H9 (cell line): Measurements from ENCODE around the gene PDE1C. TPM values are rescaled to one million over a fixed set of nuclear protein-coding genes. Genes with fewer than 3 reads are reported as not detected.

Experiments
- DNase-seq: peaks from one replicate; pipeline ENCODE4 v3.0.0-alpha.2; 2017
- H2AFZ ChIP-seq: one replicate; pipeline ENCODE4 v1.6.1; 2013; ENCODE audit warnings: mild to moderate bottlenecking, low read length, control low read depth, moderate library complexity
- H2AK5ac ChIP-seq: 2 replicates; pipeline ENCODE4 v1.6.1; 2013; ENCODE audit warnings: low read length, control low read depth, mixed read lengths; ENCODE audit not compliant: insufficient read length
- H2BK120ac ChIP-seq: one replicate; pipeline ENCODE4 v1.6.1; 2013; ENCODE audit warnings: low read depth, mild to moderate bottlenecking, low read length, control low read depth, inconsistent platforms; ENCODE audit not compliant: poor library complexity, severe bottlenecking
- H2BK12ac ChIP-seq: 2 replicates; pipeline ENCODE4 v1.6.1; 2013; ENCODE audit warnings: low read length, control low read depth, mixed read lengths, low read depth; ENCODE audit not compliant: insufficient read length
- H2BK15ac ChIP-seq: 2 replicates; pipeline ENCODE4 v1.6.1; 2013; ENCODE audit warnings: low read depth, low read length, control low read depth
- H2BK20ac ChIP-seq: one replicate; pipeline ENCODE4 v1.6.1; 2013; ENCODE audit warnings: low read depth, mild to moderate bottlenecking, low read length, control low read depth, inconsistent platforms; ENCODE audit not compliant: poor library complexity, severe bottlenecking
- H2BK5ac ChIP-seq: 2 replicates; pipeline ENCODE4 v1.6.1; 2013; ENCODE audit warnings: low read length, control low read depth, mixed read lengths; ENCODE audit not compliant: insufficient read length
- H3K14ac ChIP-seq: 2 replicates; pipeline ENCODE4 v1.6.1; 2013; ENCODE audit warnings: low read length, control low read depth; ENCODE audit not compliant: insufficient read depth
- H3K18ac ChIP-seq: 2 replicates; pipeline ENCODE4 v1.6.1; 2013; ENCODE audit warnings: low read depth, mild to moderate bottlenecking, mixed read lengths, low read length, control low read depth; ENCODE audit not compliant: insufficient read length
- H3K23ac ChIP-seq: 2 replicates; pipeline ENCODE4 v1.6.1; 2013; ENCODE audit warnings: low read length, control low read depth, mixed read lengths, low read depth; ENCODE audit not compliant: insufficient read length
- H3K23me2 ChIP-seq: 2 replicates; pipeline ENCODE4 v1.6.1; 2013; ENCODE audit warnings: low read depth, mild to moderate bottlenecking, mixed read lengths, low read length, control low read depth; ENCODE audit not compliant: insufficient read length, poor library complexity, severe bottlenecking
- H3K27ac ChIP-seq: 2 replicates; pipeline ENCODE4 v1.5.1; 2013; ENCODE audit warnings: low read length, control low read depth, mixed read lengths, low read depth; ENCODE audit not compliant: insufficient read length
- H3K27me3 ChIP-seq: 2 replicates; pipeline ENCODE4 v1.6.1; 2013; ENCODE audit warnings: low read length, control low read depth, inconsistent platforms; ENCODE audit not compliant: insufficient read depth
- H3K4ac ChIP-seq: 2 replicates; pipeline ENCODE4 v1.6.1; 2013; ENCODE audit warnings: low read depth, mild to moderate bottlenecking, control low read depth, inconsistent platforms, low read length, moderate library complexity
- H3K4me1 ChIP-seq: 2 replicates; pipeline ENCODE4 v1.6.1; 2013; ENCODE audit warnings: low read length, control low read depth, inconsistent platforms; ENCODE audit not compliant: insufficient read depth
- H3K4me2 ChIP-seq: 2 replicates; pipeline ENCODE4 v1.6.1; 2013; ENCODE audit warnings: low read length, control low read depth, mixed read lengths; ENCODE audit not compliant: insufficient read length, insufficient read depth
- H3K56ac ChIP-seq: 2 replicates; pipeline ENCODE4 v1.6.1; 2013; ENCODE audit warnings: low read depth, mild to moderate bottlenecking, mixed read lengths, low read length, control low read depth; ENCODE audit not compliant: insufficient read length
- H3K79me1 ChIP-seq: 2 replicates; pipeline ENCODE4 v1.6.1; 2013; ENCODE audit warnings: low read depth, mild to moderate bottlenecking, moderate library complexity, low read length, control low read depth, inconsistent platforms; ENCODE audit not compliant: insufficient read depth, poor library complexity, severe bottlenecking
- H3K79me2 ChIP-seq: 2 replicates; pipeline ENCODE4 v1.6.1; 2013; ENCODE audit warnings: low read length, control low read depth, inconsistent platforms; ENCODE audit not compliant: insufficient read depth
- H3K9ac ChIP-seq: 2 replicates; pipeline ENCODE4 v1.6.1; 2013; ENCODE audit warnings: low read length, control low read depth, mixed read lengths; ENCODE audit not compliant: insufficient read length; ENCODE audit errors: extremely low read depth
- H3K9me3 ChIP-seq: one replicate; pipeline ENCODE4 v1.6.1; 2013; ENCODE audit warnings: low read depth, low read length, inconsistent platforms; ENCODE audit not compliant: control insufficient read depth
- H3T11ph ChIP-seq: one replicate; pipeline ENCODE4 v1.6.1; 2013; ENCODE audit warnings: mild to moderate bottlenecking, low read length, control low read depth, inconsistent platforms
- H4K20me1 ChIP-seq: one replicate; pipeline ENCODE4 v1.6.1; 2013; ENCODE audit not compliant: control insufficient read depth, insufficient read length, insufficient read depth
- H4K5ac ChIP-seq: 2 replicates; pipeline ENCODE4 v1.6.1; 2013; ENCODE audit warnings: low read depth, mild to moderate bottlenecking, mixed read lengths, low read length, control low read depth; ENCODE audit not compliant: insufficient read length
- H4K8ac ChIP-seq: replicated peaks from 2 replicates; pipeline ENCODE4 v1.6.1; 2013; ENCODE audit warnings: low read length, control low read depth, mixed read lengths, low read depth; ENCODE audit not compliant: insufficient read length
- H4K91ac ChIP-seq: 2 replicates; pipeline ENCODE4 v1.6.1; 2013; ENCODE audit warnings: low read depth, mild to moderate bottlenecking, moderate library complexity, mixed read lengths, low read length, control low read depth; ENCODE audit not compliant: insufficient read length
- H3K27ac Mint-ChIP-seq, 3 experiments: 2 replicates in 2 of 3; 3 replicates in 1 of 3; pipeline ENCODE4 v1.8.0; 2020 to 2021; ENCODE audit warnings: mixed read lengths in 3 of 3, mild to moderate bottlenecking in 1 of 3, moderate library complexity in 1 of 3
- H3K27me3 Mint-ChIP-seq: 2 replicates; pipeline ENCODE4 v1.8.0; 2021; ENCODE audit warnings: low read depth, mild to moderate bottlenecking, moderate library complexity, mixed read lengths
- H3K36me3 Mint-ChIP-seq, 3 experiments: 2 replicates in 2 of 3; 3 replicates in 1 of 3; pipeline ENCODE4 v1.8.0; 2020 to 2021; ENCODE audit warnings: low read depth in 3 of 3, mixed read lengths in 3 of 3; ENCODE audit not compliant: insufficient read depth in 1 of 3
- H3K4me1 Mint-ChIP-seq, 2 experiments: 2 replicates each; pipeline ENCODE4 v1.8.0; 2020; ENCODE audit warnings: mixed read lengths in 2 of 2
- H3K4me3 Mint-ChIP-seq, 2 experiments: 2 replicates in 1 of 2; 3 replicates in 1 of 2; pipeline ENCODE4 v1.8.0; 2020 to 2021; ENCODE audit warnings: mild to moderate bottlenecking in 2 of 2, mixed read lengths in 2 of 2, moderate library complexity in 1 of 2
- H3K9me3 Mint-ChIP-seq, 2 experiments: 2 replicates in 1 of 2; 3 replicates in 1 of 2; pipeline ENCODE4 v1.8.0; 2020; ENCODE audit warnings: mild to moderate bottlenecking in 2 of 2, mixed read lengths in 2 of 2, moderate library complexity in 1 of 2
- CTCF ChIP-seq: fragments of 200-600 bp; sonication (generic); conservative IDR thresholded peaks from 3 replicates; pipeline ENCODE4 v1.8.0; 2021; ENCODE audit warnings: antibody characterized with exemption, mild to moderate bottlenecking
- WGBS: extraction: QIAGEN DNeasy Blood & Tissue Kit; methylation state at CpG from one replicate; pipeline ENCODE4 v1.1.7; 2013; ENCODE audit warnings: missing lambda C conversion rate, low lambda C conversion rate, mixed read lengths; ENCODE audit not compliant: insufficient read length; ENCODE audit errors: extremely low coverage; 5-methylcytosine and 5-hydroxymethylcytosine counted together
- total RNA-seq: library from RNA; stranded (reverse); gene quantifications from 2 replicates; pipeline ENCODE4 v1.2.1, GENCODE V29; 2021

Gene PDE1C
- total RNA-seq, 1 experiment from 2014 or later = 0.17 TPM

- Histone ChIP-seq H3K79me1 (no peaks in the 10 kb centered on the region), H3K56ac (no peak overlapping the region), H3K79me2 (no peaks in the 10 kb centered on the region), H3K4ac (no peak overlapping the region), H2BK12ac (no peak overlapping the region), H4K20me1 (no peaks in the 10 kb centered on the region), H3K27ac (no peak overlapping the region), H2BK120ac (no peak overlapping the region), H2BK20ac (no peak overlapping the region), H3K4me1 (no peaks in the 10 kb centered on the region), H2AK5ac (no peak overlapping the region), H2AFZ (no peak overlapping the region), H3K14ac (no peak overlapping the region), H2BK5ac (no peak overlapping the region), H4K5ac (no peak overlapping the region), H4K91ac (no peak overlapping the region), H3K27me3 (no peaks in the 10 kb centered on the region), H3K4me2 (no peak overlapping the region), H4K8ac (no peak overlapping the region), H3K18ac (no peak overlapping the region), H3K9me3 (no peaks in the 10 kb centered on the region), H3K23ac (no peak overlapping the region), H3K23me2 (no peaks in the 10 kb centered on the region), H2BK15ac (no peak overlapping the region), H3T11ph (no peak overlapping the region), H3K9ac (no peak overlapping the region)
- no peaks in the 10 kb centered on the region for H3K36me3 Mint-ChIP-seq
- H3K27me3 Mint-ChIP-seq = peaks cover 4% of the 10 kb centered on the region; the same call in 1 of the 2 replicates
- no peak for TF ChIP-seq CTCF
- H3K27ac Mint-ChIP-seq = no peak overlapping the region
- H3K4me1 Mint-ChIP-seq = peaks cover 2% of the 10 kb centered on the region in 2 experiments; a peak in 1 of 4 replicates
- H3K9me3 Mint-ChIP-seq = no peaks in the 10 kb centered on the region
- no CpG with 5 or more reads among the region's 2 CpGs for WGBS
- DNase-seq = no peak
- no peak overlapping the region for H3K4me3 Mint-ChIP-seq
These were observed 194.8 kb downstream of the PDE1C start for GRCh38 chr7:31875424-31875823.
